ENCODE results near the gene BNC2.

DNA sequence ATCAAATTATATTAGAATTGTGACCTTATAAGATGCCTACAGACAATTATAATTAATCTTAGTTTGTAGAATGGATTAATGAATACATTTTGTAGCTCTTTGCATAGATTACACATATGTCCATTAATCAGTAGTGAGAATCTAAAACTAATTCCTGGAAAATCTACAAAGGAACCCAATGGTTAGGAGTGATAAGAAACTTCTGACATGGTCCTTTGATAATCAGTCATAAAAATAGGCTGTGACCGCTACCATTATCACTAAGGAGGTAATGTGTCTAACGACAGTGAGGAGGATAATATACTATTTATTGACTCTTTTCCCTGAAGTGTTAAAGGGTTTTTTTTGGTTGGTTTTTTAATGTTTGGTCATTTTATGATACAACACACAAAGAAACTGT, 46.6 kb downstream of the BNC2 start:
- TF ChIP-seq, protein P1, sequence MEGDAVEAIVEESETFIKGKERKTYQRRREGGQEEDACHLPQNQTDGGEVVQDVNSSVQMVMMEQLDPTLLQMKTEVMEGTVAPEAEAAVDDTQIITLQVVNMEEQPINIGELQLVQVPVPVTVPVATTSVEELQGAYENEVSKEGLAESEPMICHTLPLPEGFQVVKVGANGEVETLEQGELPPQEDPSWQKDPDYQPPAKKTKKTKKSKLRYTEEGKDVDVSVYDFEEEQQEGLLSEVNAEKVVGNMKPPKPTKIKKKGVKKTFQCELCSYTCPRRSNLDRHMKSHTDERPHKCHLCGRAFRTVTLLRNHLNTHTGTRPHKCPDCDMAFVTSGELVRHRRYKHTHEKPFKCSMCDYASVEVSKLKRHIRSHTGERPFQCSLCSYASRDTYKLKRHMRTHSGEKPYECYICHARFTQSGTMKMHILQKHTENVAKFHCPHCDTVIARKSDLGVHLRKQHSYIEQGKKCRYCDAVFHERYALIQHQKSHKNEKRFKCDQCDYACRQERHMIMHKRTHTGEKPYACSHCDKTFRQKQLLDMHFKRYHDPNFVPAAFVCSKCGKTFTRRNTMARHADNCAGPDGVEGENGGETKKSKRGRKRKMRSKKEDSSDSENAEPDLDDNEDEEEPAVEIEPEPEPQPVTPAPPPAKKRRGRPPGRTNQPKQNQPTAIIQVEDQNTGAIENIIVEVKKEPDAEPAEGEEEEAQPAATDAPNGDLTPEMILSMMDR (IDR thresholded peaks at IDR 0.05; ENCODE audit: insufficient read depth, low read depth, low read length): no peak
- no peak for TF ChIP-seq EZH2 (IDR thresholded peaks at IDR 0.05; ENCODE audit: insufficient read depth, low read length)

All from astrocyte (in vitro differentiated cells and primary cell).